Gastrocnemius medialis (tissue), 4 donors: ENCODE measurements around the gene CLEC10A. TPM values are rescaled to one million over a fixed set of nuclear protein-coding genes. Genes with fewer than 3 reads are reported as not detected.
A peak's percentile ranks its signal among the peaks of the same experiment; 100 is the strongest.

Experiments used
- ATAC-seq, 2 donors: fragments of 150-250 bp; one replicate each; pipeline ENCODE4 v1.9.1; 2016
- DNase-seq, 2 donors: peaks; one replicate each; pipeline ENCODE4 v3.0.0-alpha.2; 2019
- H3K27ac ChIP-seq, 4 donors: fragments of 200-600 bp; sonication (generic); 1 replicate in 1 of 4; 2 replicates in 3 of 4; pipeline ENCODE4 v1.5.1; 2016 to 2018; ENCODE audit warnings: mild to moderate bottlenecking in 2 of 4, moderate library complexity in 1 of 4
- H3K27me3 ChIP-seq, 3 donors: fragments of 200-600 bp; sonication (generic) in 2 of 3; 1 replicate in 1 of 3; 2 replicates in 2 of 3; pipeline versions ENCODE4 v1.5.1 to v1.6.0; 2016 to 2019; ENCODE audit warnings: mild to moderate bottlenecking in 1 of 3, moderate library complexity in 1 of 3
- H3K36me3 ChIP-seq, 2 donors: fragments of 200-600 bp; sonication (generic) in 1 of 2; one replicate each; pipeline ENCODE4 v1.5.1; 2017 to 2018
- H3K4me1 ChIP-seq, 2 donors: fragments of 200-600 bp; sonication (generic) in 1 of 2; one replicate each; pipeline ENCODE4 v1.5.1; 2016 to 2017; ENCODE audit warnings: mild to moderate bottlenecking in 2 of 2
- H3K4me3 ChIP-seq, 4 donors: fragments of 200-600 bp; sonication (generic) in 3 of 4; 1 replicate in 1 of 4; 2 replicates in 3 of 4; pipeline ENCODE4 v1.5.1; 2016 to 2019; ENCODE audit warnings: mild to moderate bottlenecking in 2 of 4
- H3K9me3 ChIP-seq, 3 donors: fragments of 200-600 bp; sonication (generic) in 2 of 3; 1 replicate in 1 of 3; 2 replicates in 2 of 3; pipeline ENCODE4 v1.5.1; 2016 to 2019
- CTCF ChIP-seq, 5 experiments: fragments of 450-650 bp in 3 of 5; fragments of 200-600 bp in 2 of 5; sonication (generic) in 2 of 5; IDR thresholded peaks in 4 of 5; conservative IDR thresholded peaks in 1 of 5; 1 replicate in 4 of 5; 2 replicates in 1 of 5; pipeline ENCODE4 v1.5.1; 2016 to 2019; ENCODE audit warnings: antibody characterized with exemption in 5 of 5, mild to moderate bottlenecking in 3 of 5, moderate library complexity in 3 of 5
- POLR2A ChIP-seq, 2 donors: fragments of 450-650 bp; IDR thresholded peaks; one replicate each; pipeline ENCODE4 v1.6.1; 2017; ENCODE audit warnings: antibody characterized with exemption in 2 of 2, mild to moderate bottlenecking in 2 of 2, moderate library complexity in 2 of 2
- in situ Hi-C, 4 donors: fragments of 200-750 bp; cut with MboI; loops; one replicate each; pipeline versions ENCODE4 v1.15.0 to v1.8.0; 2017; ENCODE audit warnings: low sequenced_read_pairs in 4 of 4
- intact Hi-C: fragments of 100-400 bp; cut with DNase I; formaldehyde crosslinking; loops from one replicate; pipeline ENCODE4 v1.15.1; 2023; ENCODE audit warnings: low total_unique reads
- total RNA-seq, 4 donors: library from RNA; depleted of rRNA; stranded (reverse); fragments of >200 nt; gene quantifications; one replicate each; pipeline versions ENCODE4 v1.1.0 to v1.2.3, GENCODE V29; 2016

Gene CLEC10A
- total RNA-seq, 4 donors from 2014 or later: 1.3 to 2.8 (median 2.3) TPM; not detected in 1

- no peaks in the 10 kb centered on the region for H3K9me3 ChIP-seq
- no peak for ATAC-seq
- H3K27ac ChIP-seq: peak within 1 kb of the TSS; percentile 32 to 57 (median 48)
- peaks cover 10 to 12% of the 10 kb centered on the region in 2 donors for H3K4me1 ChIP-seq
- DNase-seq: no peak
- H3K4me3 ChIP-seq: peak within 1 kb of the TSS; percentile 45 to 55 (median 53)
- H3K27me3 ChIP-seq: peaks cover 21 to 30% (median 29%) of the 10 kb centered on the region in 3 donors
- in situ Hi-C loops (loop anchor here in 1 of 4 donors (25.0 kb wide), 1 partner anchor 294 kb away; the partner anchor contains the start of genes ACAP1 and NEURL4), intact Hi-C loops (loop anchor here (2.0 to 10.0 kb wide), 2 partner anchors 93 to 301 kb away; no protein-coding TSS in a partner anchor)
- no peaks in the 10 kb centered on the region for H3K36me3 ChIP-seq
- TF ChIP-seq POLR2A (IDR thresholded peaks at IDR 0.05): no peak
- no peak for TF ChIP-seq CTCF (IDR thresholded peaks at IDR 0.05 in 4 of 5, conservative IDR thresholded peaks at IDR 0.05 in 1 of 5)
Measured at GRCh38 chr17:7043497-7044198, 36.4 kb downstream of the CLEC10A start, which contains the start of gene SLC16A11. Gene SLC16A11, minus strand, starts transcription at chr17:7044092. Its CDS starts 579 bp downstream, at chr17:7043513.

GRCh38 chr17:7043182-7043496 is 36.9 kb downstream of the CLEC10A start:
- Histone ChIP-seq H3K4me1 (peaks cover 10 to 12% of the 10 kb centered on the region in 2 donors), H3K27me3 (peaks cover 21 to 30% (median 29%) of the 10 kb centered on the region in 3 donors), H3K4me3 (peak overlapping the region; percentile 45 to 55 (median 53)), H3K27ac (peak overlapping the region in 3 of 4 donors; percentile 32 to 57 (median 51)), H3K9me3 (no peaks in the 10 kb centered on the region), H3K36me3 (no peaks in the 10 kb centered on the region)
- intact Hi-C loops: loop anchor here (10.0 kb wide), 1 partner anchor 302 kb away; no protein-coding TSS in a partner anchor
- TF ChIP-seq CTCF (IDR thresholded peaks at IDR 0.05 in 4 of 5, conservative IDR thresholded peaks at IDR 0.05 in 1 of 5) (no peak), POLR2A (IDR thresholded peaks at IDR 0.05) (no peak)
- in situ Hi-C loops: loop anchor here in 1 of 4 donors (25.0 kb wide), 1 partner anchor 294 kb away; the partner anchor contains the start of genes ACAP1 and NEURL4
- ATAC-seq: no peak
- DNase-seq: no peak

GRCh38 chr17:7042501-7043181 is 37.4 kb downstream of the CLEC10A start:
- Histone ChIP-seq H3K36me3 (no peaks in the 10 kb centered on the region), H3K4me3 (peak overlapping the region; percentile 45 to 55 (median 53)), H3K9me3 (no peaks in the 10 kb centered on the region), H3K27me3 (peaks cover 21 to 30% (median 29%) of the 10 kb centered on the region in 3 donors), H3K27ac (peak overlapping the region in 3 of 4 donors; percentile 32 to 57 (median 51)), H3K4me1 (peaks cover 10 to 12% of the 10 kb centered on the region in 2 donors)
- in situ Hi-C loops (loop anchor here in 1 of 4 donors (25.0 kb wide), 1 partner anchor 295 kb away; the partner anchor contains the start of genes ACAP1 and NEURL4), intact Hi-C loops (loop anchor here (10.0 kb wide), 1 partner anchor 302 kb away; no protein-coding TSS in a partner anchor)
- TF ChIP-seq POLR2A (IDR thresholded peaks at IDR 0.05) (no peak), CTCF (IDR thresholded peaks at IDR 0.05 in 4 of 5, conservative IDR thresholded peaks at IDR 0.05 in 1 of 5) (no peak)
- no peak for DNase-seq
- no peak for ATAC-seq

- Histone ChIP-seq H3K4me3 (peak overlapping the region in 1 of 4 donors; percentile 55), H3K27me3 (peaks cover 21 to 30% (median 29%) of the 10 kb centered on the region in 3 donors), H3K4me1 (peaks cover 10 to 12% of the 10 kb centered on the region in 2 donors), H3K9me3 (no peaks in the 10 kb centered on the region), H3K27ac (peak overlapping the region in 1 of 4 donors; percentile 28), H3K36me3 (no peaks in the 10 kb centered on the region)
- in situ Hi-C loops: loop anchor here in 1 of 4 donors (25.0 kb wide), 1 partner anchor 295 kb away; the partner anchor contains the start of genes ACAP1 and NEURL4
- TF ChIP-seq POLR2A (IDR thresholded peaks at IDR 0.05) (no peak), CTCF (IDR thresholded peaks at IDR 0.05 in 4 of 5, conservative IDR thresholded peaks at IDR 0.05 in 1 of 5) (no peak)
- ATAC-seq (no peak), DNase-seq (no peak)
- intact Hi-C loops: loop anchor here (10.0 kb wide), 1 partner anchor 303 kb away; no protein-coding TSS in a partner anchor
Measured at GRCh38 chr17:7041607-7042500, 38.2 kb downstream of the CLEC10A start.
